GM13977 (cell line): Measurements from ENCODE around the gene IMMP2L.

Source experiments
- DNase-seq: peaks from one replicate; pipeline ENCODE4 v3.0.0; 2012; ENCODE audit warnings: low spot score
- CTCF ChIP-seq: IDR thresholded peaks from 2 replicates; pipeline ENCODE4 v1.5.1; 2012; ENCODE audit warnings: mild to moderate bottlenecking, control low read depth; ENCODE audit not compliant: insufficient read depth; ENCODE audit errors: extremely low read depth, missing control alignments
- in situ Hi-C: fragments of 300-500 bp; cut with MboI; formaldehyde crosslinking; loops from one replicate; pipeline ENCODE4 v1.12.0; 2022; ENCODE audit warnings: low sequenced_read_pairs, low pct_unique_long_range_greater_than_20kb, mixed read lengths, inconsistent platforms; ENCODE audit not compliant: unreplicated experiment

The IMMP2L gene

GRCh38 chr7:111005445-111005844, 556.8 kb downstream of the IMMP2L start:
- no peak for DNase-seq
- no peak for TF ChIP-seq CTCF
- in situ Hi-C loops: no loop called here

- no peak for TF ChIP-seq CTCF
- in situ Hi-C loops: no loop called here
- DNase-seq: no peak
Measured at GRCh38 chr7:111004310-111004901, 557.9 kb downstream of the IMMP2L start.

- no peak for TF ChIP-seq CTCF
Measured at GRCh38 chr7:111003883-111004282, 558.4 kb downstream of the IMMP2L start.

DNA sequence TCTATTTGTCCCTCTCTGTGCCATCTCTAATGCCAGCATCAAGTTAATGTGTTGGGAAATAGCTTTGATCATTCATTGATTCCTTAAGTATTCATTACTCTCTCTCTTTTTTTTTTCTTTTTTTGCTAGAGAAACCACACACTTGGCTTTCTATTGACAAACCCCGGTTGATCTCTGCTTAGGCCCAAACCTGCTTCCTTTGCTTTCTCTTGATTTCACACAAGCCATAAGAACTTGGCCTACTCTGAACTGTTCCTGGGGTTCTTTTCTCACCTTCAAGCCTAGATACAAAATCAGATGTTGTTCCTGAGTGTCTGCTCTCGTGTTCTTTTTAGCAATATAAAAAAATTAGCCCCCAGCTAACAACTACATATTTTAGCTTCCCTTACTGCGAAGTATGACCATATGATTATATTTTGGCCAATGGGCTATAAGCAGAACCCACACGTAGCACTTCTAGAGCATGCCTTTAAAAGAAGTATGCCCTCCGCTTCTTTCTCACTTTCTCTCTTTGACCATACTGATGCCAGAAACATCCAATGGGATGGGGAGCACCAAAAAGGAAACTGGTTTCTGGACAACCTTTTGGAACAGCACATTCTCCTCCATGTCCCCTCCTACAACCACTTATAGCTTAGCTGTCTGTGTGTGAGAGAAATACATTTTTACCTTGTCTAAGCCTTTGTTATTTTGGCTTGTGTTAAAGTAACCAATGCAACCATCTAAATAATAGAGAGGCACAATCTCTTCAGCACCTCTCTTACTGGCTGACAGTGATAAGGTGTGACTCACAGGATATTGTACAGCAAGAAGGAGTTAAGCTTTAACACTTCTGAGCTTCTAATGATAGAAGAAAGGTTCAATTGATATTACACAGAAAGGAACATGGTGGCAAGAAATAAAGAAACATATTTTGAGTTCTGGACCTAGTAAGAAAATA, 568.0 kb downstream of the IMMP2L start:
- in situ Hi-C loops: no loop called here
- TF ChIP-seq CTCF: no peak
- DNase-seq: no peak

More at GRCh38 chr7:111003883-111004282, 558.4 kb downstream of the IMMP2L start:
- DNase-seq: no peak
- in situ Hi-C loops: no loop called here

DNA sequence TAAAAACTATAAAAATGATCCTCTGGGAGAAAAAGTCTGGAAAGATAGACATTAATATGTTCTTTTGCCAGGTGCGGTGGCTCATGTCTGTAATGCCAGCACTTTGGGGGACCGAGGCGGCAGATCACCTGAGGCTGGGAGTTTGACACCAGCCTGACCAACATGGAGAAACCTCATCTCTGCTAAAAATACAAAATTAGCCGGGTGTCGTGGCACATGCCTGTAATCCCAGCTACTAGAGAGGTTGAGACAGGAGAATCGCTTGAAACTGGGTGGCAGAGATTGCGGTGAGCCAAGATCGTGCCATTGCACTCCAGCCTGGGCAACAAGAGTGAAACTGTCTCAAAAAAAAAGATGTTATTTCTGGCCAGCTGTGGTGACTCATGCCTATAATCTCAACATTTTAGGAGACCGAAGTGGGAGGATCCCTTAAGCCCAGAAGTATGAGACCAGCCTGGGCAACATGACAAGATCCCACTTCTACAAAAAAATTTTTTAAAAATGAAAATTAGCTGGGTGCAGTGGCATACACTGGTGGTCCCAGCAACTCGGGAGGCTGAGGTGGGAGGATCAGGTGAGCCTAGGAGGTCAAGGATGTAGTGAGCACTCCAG, 573.3 kb downstream of the IMMP2L start:
- DNase-seq: no peak
- no peak for TF ChIP-seq CTCF
- in situ Hi-C loops: no loop called here

DNA sequence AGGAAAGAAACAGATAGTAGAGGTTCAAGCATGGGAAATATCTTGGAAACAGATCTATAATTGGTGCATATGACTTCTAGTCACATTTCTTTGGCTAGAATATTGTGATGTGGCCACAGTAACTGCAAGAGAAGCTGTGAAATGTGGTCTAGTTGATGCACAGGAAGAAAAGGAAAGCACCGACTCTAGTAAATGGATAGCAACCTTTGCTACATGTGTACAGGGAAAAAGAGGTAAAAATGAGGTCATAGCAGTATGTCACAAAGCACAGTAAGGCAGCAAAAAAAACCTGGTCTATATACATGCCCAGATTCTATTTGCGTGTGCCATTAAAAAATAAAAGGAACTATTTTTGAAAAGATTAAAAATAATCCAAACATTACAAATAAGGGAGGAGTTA, 573.9 kb downstream of the IMMP2L start:
- TF ChIP-seq CTCF: no peak
- in situ Hi-C loops: no loop called here
- no peak for DNase-seq
